Activated naive CD4-positive, alpha-beta T cell treated with anti-CD3 and anti-CD28 coated beads, Interleukin-2, amount 10 ng/mL, durations not matched to agents 5 hours and 36 hours (primary cell): ENCODE data around the gene OR1J2. TPM values are rescaled to one million over a fixed set of nuclear protein-coding genes. Genes with fewer than 3 reads are reported as not detected.

Experiments
- total RNA-seq, 2 experiments: library from RNA; stranded (reverse); gene quantifications; one replicate each; pipeline ENCODE4 v1.2.3, GENCODE V29; 2021

OR1J2 gene
- total RNA-seq: not detected

GRCh38 chr9:122510502-122510901 is at the start of gene OR1J2:
Gene OR1J2, plus strand, starts transcription at chr9:122510802. Its CDS starts 0 bp downstream, at chr9:122510802.

GRCh38 chr9:122477826-122478225 is 32.8 kb upstream of the OR1J2 start, which contains the start of gene OR1J1:
Gene OR1J1, minus strand, starts transcription at chr9:122477926. Its CDS starts 0 bp downstream, at chr9:122477926.

GRCh38 chr9:122518841-122519240 is 8.2 kb downstream of the OR1J2 start, which contains the start of gene OR1J4:
Gene OR1J4, plus strand, starts transcription at chr9:122519141. Its CDS starts 0 bp downstream, at chr9:122519141.

GRCh38 chr9:122527193-122527592 is 16.6 kb downstream of the OR1J2 start, which contains the start of gene OR1N1:
Gene OR1N1, minus strand, starts transcription at chr9:122527293. Its CDS starts 0 bp downstream, at chr9:122527293.

GRCh38 chr9:122552812-122553211 is 42.2 kb downstream of the OR1J2 start, which contains the start of gene OR1N2:
Gene OR1N2, plus strand, starts transcription at chr9:122553112. Its CDS starts 100 bp downstream, at chr9:122553212.

Other genes starting within 250 kb of the OR1J2 start
- 10 to 100 TPM; 21.5 to 21.9 TPM for gene RBM18, start 246.0 kb upstream of the OR1J2 start, total RNA-seq
- gene MRRF, start 245.9 kb upstream of the OR1J2 start, total RNA-seq: 10 to 100 TPM; 33.5 to 37.3 TPM
- gene PTGS1, start 139.8 kb upstream of the OR1J2 start, total RNA-seq: not detected
- not detected for gene OR1J1, start 32.9 kb upstream of the OR1J2 start, total RNA-seq
- not detected for gene OR1J4, start 8.3 kb downstream of the OR1J2 start, total RNA-seq
- gene OR1N1, start 16.5 kb downstream of the OR1J2 start, total RNA-seq: not detected
- gene OR1N2, start 42.3 kb downstream of the OR1J2 start, total RNA-seq: not detected
- gene OR1L8, start 72.6 kb downstream of the OR1J2 start, total RNA-seq: not detected
- not detected for gene OR1Q1, start 103.9 kb downstream of the OR1J2 start, total RNA-seq
- not detected for gene OR1B1, start 146.8 kb downstream of the OR1J2 start, total RNA-seq
- not detected for gene OR1L1, start 150.9 kb downstream of the OR1J2 start, total RNA-seq
- gene OR1L3, start 164.3 kb downstream of the OR1J2 start, total RNA-seq: not detected
- gene OR1L4, start 213.2 kb downstream of the OR1J2 start, total RNA-seq: not detected
- not detected for gene OR1L6, start 231.5 kb downstream of the OR1J2 start, total RNA-seq